ENCODE results near the gene TMBIM1. TPM values are rescaled to one million over a fixed set of nuclear protein-coding genes. Genes with fewer than 3 reads are reported as not detected.
A peak's percentile ranks its signal among the peaks of the same experiment; 100 is the strongest.

TMBIM1 gene
- total RNA-seq, 2 donors from 2014 or later: 42.8 to 79.0 TPM

- H3K36me3 Mint-ChIP-seq: peaks cover 8% of the 10 kb centered on the region
- peak overlapping the region; percentile 39 to 73 for H3K27ac Mint-ChIP-seq
- no peak overlapping the region for H3K4me3 Mint-ChIP-seq
- peaks cover 31 to 35% of the 10 kb centered on the region in 2 donors for H3K4me1 Mint-ChIP-seq (ENCODE audit: low read depth in 2 of 2)
- DNase-seq (ENCODE audit: low spot score): no peak
- no peaks in the 10 kb centered on the region for H3K9me3 Mint-ChIP-seq
- no peaks in the 10 kb centered on the region for H3K27me3 Mint-ChIP-seq
- ATAC-seq: no peak
Measured at GRCh38 chr2:218259099-218259961, 33.0 kb downstream of the TMBIM1 start.

- ATAC-seq (peak; percentile 65 to 72), DNase-seq (ENCODE audit: low spot score) (no peak)
- Mint-ChIP-seq H3K27ac (peak overlapping the region; percentile 76 to 93), H3K4me1 (ENCODE audit: low read depth in 2 of 2) (peaks cover 22 to 30% of the 10 kb centered on the region in 2 donors), H3K9me3 (no peaks in the 10 kb centered on the region), H3K36me3 (peaks cover 22% of the 10 kb centered on the region), H3K4me3 (peak overlapping the region; percentile 66), H3K27me3 (no peaks in the 10 kb centered on the region)
Measured at GRCh38 chr2:218257390-218257981, 34.8 kb downstream of the TMBIM1 start.

GRCh38 chr2:218256612-218257350, 35.5 kb downstream of the TMBIM1 start:
- no peaks in the 10 kb centered on the region for H3K9me3 Mint-ChIP-seq
- ATAC-seq (no peak), DNase-seq (ENCODE audit: low spot score) (no peak)
- peaks cover 22% of the 10 kb centered on the region for H3K36me3 Mint-ChIP-seq
- H3K27ac Mint-ChIP-seq: peak overlapping the region; percentile 76 to 93
- no peaks in the 10 kb centered on the region for H3K27me3 Mint-ChIP-seq
- H3K4me3 Mint-ChIP-seq: peak overlapping the region; percentile 66
- H3K4me1 Mint-ChIP-seq (ENCODE audit: low read depth in 2 of 2): peaks cover 22 to 31% of the 10 kb centered on the region in 2 donors

GRCh38 chr2:218255446-218255845, 36.9 kb downstream of the TMBIM1 start:
- Mint-ChIP-seq H3K4me1 (ENCODE audit: low read depth in 2 of 2) (peaks cover 22 to 29% of the 10 kb centered on the region in 2 donors), H3K27me3 (no peaks in the 10 kb centered on the region), H3K36me3 (peaks cover 29% of the 10 kb centered on the region), H3K9me3 (no peaks in the 10 kb centered on the region), H3K4me3 (no peak overlapping the region), H3K27ac (peak overlapping the region; percentile 62 to 93)
- ATAC-seq: no peak
- DNase-seq (ENCODE audit: low spot score): no peak

GRCh38 chr2:218253232-218253625, 39.1 kb downstream of the TMBIM1 start:
- no peak overlapping the region for H3K4me3 Mint-ChIP-seq
- H3K4me1 Mint-ChIP-seq (ENCODE audit: low read depth in 2 of 2): peaks cover 17 to 21% of the 10 kb centered on the region in 2 donors
- H3K27ac Mint-ChIP-seq: peak overlapping the region; percentile 16 to 43
- no peaks in the 10 kb centered on the region for H3K27me3 Mint-ChIP-seq
- no peaks in the 10 kb centered on the region for H3K9me3 Mint-ChIP-seq
- H3K36me3 Mint-ChIP-seq: peaks cover 35% of the 10 kb centered on the region
- ATAC-seq (no peak), DNase-seq (ENCODE audit: low spot score) (no peak)

GRCh38 chr2:218252509-218253231, 39.6 kb downstream of the TMBIM1 start:
- DNase-seq (ENCODE audit: low spot score) (no peak), ATAC-seq (no peak)
- no peak overlapping the region for H3K4me3 Mint-ChIP-seq
- no peaks in the 10 kb centered on the region for H3K27me3 Mint-ChIP-seq
- peaks cover 39% of the 10 kb centered on the region for H3K36me3 Mint-ChIP-seq
- peaks cover 15 to 21% of the 10 kb centered on the region in 2 donors for H3K4me1 Mint-ChIP-seq (ENCODE audit: low read depth in 2 of 2)
- peak overlapping the region; percentile 16 to 43 for H3K27ac Mint-ChIP-seq
- no peaks in the 10 kb centered on the region for H3K9me3 Mint-ChIP-seq

- H3K4me1 Mint-ChIP-seq (ENCODE audit: low read depth in 2 of 2): peaks cover 0 to 18% of the 10 kb centered on the region in 2 donors
- peaks cover 41% of the 10 kb centered on the region for H3K36me3 Mint-ChIP-seq
- H3K27ac Mint-ChIP-seq: peak overlapping the region in 1 of 2 donors; percentile 33
- no peaks in the 10 kb centered on the region for H3K27me3 Mint-ChIP-seq
- ATAC-seq: no peak
- DNase-seq (ENCODE audit: low spot score): no peak
- H3K9me3 Mint-ChIP-seq: no peaks in the 10 kb centered on the region
- no peak overlapping the region for H3K4me3 Mint-ChIP-seq
Measured at GRCh38 chr2:218249691-218250090, 42.6 kb downstream of the TMBIM1 start.

GRCh38 chr2:218245214-218245613, 47.1 kb downstream of the TMBIM1 start:
- DNase-seq (ENCODE audit: low spot score): no peak
- H3K27ac Mint-ChIP-seq: peak overlapping the region; percentile 30 to 77
- ATAC-seq: no peak
- H3K4me3 Mint-ChIP-seq: no peak overlapping the region
- peaks cover 30% of the 10 kb centered on the region for H3K36me3 Mint-ChIP-seq
- peaks cover 12 to 29% of the 10 kb centered on the region in 2 donors for H3K4me1 Mint-ChIP-seq (ENCODE audit: low read depth in 2 of 2)
- H3K9me3 Mint-ChIP-seq: no peaks in the 10 kb centered on the region
- H3K27me3 Mint-ChIP-seq: no peaks in the 10 kb centered on the region

- Mint-ChIP-seq H3K4me3 (no peak overlapping the region), H3K36me3 (peaks cover 26% of the 10 kb centered on the region), H3K27me3 (no peaks in the 10 kb centered on the region), H3K9me3 (no peaks in the 10 kb centered on the region), H3K4me1 (ENCODE audit: low read depth in 2 of 2) (peaks cover 12 to 26% of the 10 kb centered on the region in 2 donors), H3K27ac (peak overlapping the region; percentile 30 to 77)
- DNase-seq (ENCODE audit: low spot score) (no peak), ATAC-seq (no peak)
Measured at GRCh38 chr2:218244665-218245064, 47.6 kb downstream of the TMBIM1 start.

- Mint-ChIP-seq H3K4me1 (ENCODE audit: low read depth in 2 of 2) (peaks cover 13 to 26% of the 10 kb centered on the region in 2 donors), H3K9me3 (no peaks in the 10 kb centered on the region), H3K27ac (peak overlapping the region; percentile 30 to 77), H3K4me3 (no peak overlapping the region), H3K27me3 (no peaks in the 10 kb centered on the region), H3K36me3 (peaks cover 28% of the 10 kb centered on the region)
- no peak for DNase-seq (ENCODE audit: low spot score)
- no peak for ATAC-seq
Measured at GRCh38 chr2:218244204-218244603, 48.1 kb downstream of the TMBIM1 start.

- Mint-ChIP-seq H3K27me3 (no peaks in the 10 kb centered on the region), H3K36me3 (peaks cover 31% of the 10 kb centered on the region), H3K9me3 (no peaks in the 10 kb centered on the region), H3K4me1 (ENCODE audit: low read depth in 2 of 2) (peaks cover 12 to 29% of the 10 kb centered on the region in 2 donors), H3K4me3 (no peak overlapping the region), H3K27ac (peak overlapping the region in 1 of 2 donors; percentile 37)
- no peak for ATAC-seq
- DNase-seq (ENCODE audit: low spot score): no peak
Measured at GRCh38 chr2:218238887-218239286, 53.4 kb downstream of the TMBIM1 start.

- Mint-ChIP-seq H3K4me3 (no peak overlapping the region), H3K27me3 (no peaks in the 10 kb centered on the region), H3K36me3 (peaks cover 36% of the 10 kb centered on the region), H3K27ac (no peak overlapping the region), H3K4me1 (ENCODE audit: low read depth in 2 of 2) (peaks cover 11 to 34% of the 10 kb centered on the region in 2 donors), H3K9me3 (no peaks in the 10 kb centered on the region)
- ATAC-seq (no peak), DNase-seq (ENCODE audit: low spot score) (no peak)
Measured at GRCh38 chr2:218236829-218237228, 55.5 kb downstream of the TMBIM1 start.

- ATAC-seq: no peak
- no peaks in the 10 kb centered on the region for H3K27me3 Mint-ChIP-seq
Measured at GRCh38 chr2:218235017-218235416, 57.3 kb downstream of the TMBIM1 start.

More at GRCh38 chr2:218235017-218235416, 57.3 kb downstream of the TMBIM1 start:
- peaks cover 46% of the 10 kb centered on the region for H3K36me3 Mint-ChIP-seq
- H3K27ac Mint-ChIP-seq: peak overlapping the region; percentile 14 to 51
- H3K4me1 Mint-ChIP-seq (ENCODE audit: low read depth in 2 of 2): peaks cover 23 to 43% of the 10 kb centered on the region in 2 donors
- no peak overlapping the region for H3K4me3 Mint-ChIP-seq
- H3K9me3 Mint-ChIP-seq: no peaks in the 10 kb centered on the region
- no peak for DNase-seq (ENCODE audit: low spot score)

Measured in natural killer cell treated with Interleukin-12 subunit alpha and Interleukin-12 subunit beta and Interleukin-15 and Interleukin-18, amount 100 ng/mL, for 72 hours (primary cell).